Measurements from ENCODE around the gene HOXA13. TPM values are rescaled to one million over a fixed set of nuclear protein-coding genes. Genes with fewer than 3 reads are reported as not detected.
A peak's percentile ranks its signal among the peaks of the same experiment; 100 is the strongest.

HOXA13 gene
- total RNA-seq, 1 donor, result 8.0 TPM

DNA sequence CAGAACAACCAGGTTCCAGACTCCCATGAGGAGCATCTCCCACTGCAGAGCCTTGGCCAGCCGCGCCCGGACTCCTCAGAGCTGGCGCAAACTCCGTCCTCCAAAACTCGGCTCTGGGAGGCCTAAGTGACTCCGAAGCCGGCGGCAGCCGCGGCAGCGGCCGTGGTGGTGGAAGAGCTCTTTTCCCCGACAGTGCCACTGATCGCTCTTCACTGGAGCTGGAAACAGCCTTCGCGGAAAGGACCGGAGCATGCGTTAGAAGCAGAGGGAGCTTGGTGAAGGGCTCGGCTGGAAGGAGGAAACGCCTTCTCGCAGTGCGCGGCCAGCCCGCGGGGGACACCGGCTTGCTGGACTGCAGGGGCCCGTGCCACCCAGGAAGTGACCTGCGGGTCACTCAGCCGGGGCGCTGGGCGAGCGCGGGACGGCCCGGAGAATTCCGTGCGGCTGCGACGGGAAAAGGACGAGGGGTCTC lies 5.0 kb upstream of the HOXA13 start:
- DNase-seq (ENCODE audit: insufficient read length, low spot score, missing footprints), result peak; percentile 90
- peaks cover 18% of the 10 kb centered on the region for H3K4me1 ChIP-seq (ENCODE audit: insufficient read depth, low read length)
- H2AFZ ChIP-seq (ENCODE audit: low read length), result peak overlapping the region; percentile 84
- H3K27ac ChIP-seq (ENCODE audit: low read depth, low read length), result no peak overlapping the region
- H4K20me1 ChIP-seq (ENCODE audit: insufficient read depth, low read length), result no peaks in the 10 kb centered on the region
- H3K4me2 ChIP-seq (ENCODE audit: insufficient read depth, low read length), result peak overlapping the region; percentile 83
- H3K27me3 ChIP-seq (ENCODE audit: insufficient read depth, low read length), result peaks cover 13% of the 10 kb centered on the region
- no peaks in the 10 kb centered on the region for H3K9me3 ChIP-seq (ENCODE audit: low read depth, low read length)
- peak overlapping the region; percentile 67 for H3K4me3 ChIP-seq (ENCODE audit: insufficient read depth, low read length)
- no peaks in the 10 kb centered on the region for H3K36me3 ChIP-seq (ENCODE audit: insufficient read depth, low read length)
- TF ChIP-seq, protein P1, sequence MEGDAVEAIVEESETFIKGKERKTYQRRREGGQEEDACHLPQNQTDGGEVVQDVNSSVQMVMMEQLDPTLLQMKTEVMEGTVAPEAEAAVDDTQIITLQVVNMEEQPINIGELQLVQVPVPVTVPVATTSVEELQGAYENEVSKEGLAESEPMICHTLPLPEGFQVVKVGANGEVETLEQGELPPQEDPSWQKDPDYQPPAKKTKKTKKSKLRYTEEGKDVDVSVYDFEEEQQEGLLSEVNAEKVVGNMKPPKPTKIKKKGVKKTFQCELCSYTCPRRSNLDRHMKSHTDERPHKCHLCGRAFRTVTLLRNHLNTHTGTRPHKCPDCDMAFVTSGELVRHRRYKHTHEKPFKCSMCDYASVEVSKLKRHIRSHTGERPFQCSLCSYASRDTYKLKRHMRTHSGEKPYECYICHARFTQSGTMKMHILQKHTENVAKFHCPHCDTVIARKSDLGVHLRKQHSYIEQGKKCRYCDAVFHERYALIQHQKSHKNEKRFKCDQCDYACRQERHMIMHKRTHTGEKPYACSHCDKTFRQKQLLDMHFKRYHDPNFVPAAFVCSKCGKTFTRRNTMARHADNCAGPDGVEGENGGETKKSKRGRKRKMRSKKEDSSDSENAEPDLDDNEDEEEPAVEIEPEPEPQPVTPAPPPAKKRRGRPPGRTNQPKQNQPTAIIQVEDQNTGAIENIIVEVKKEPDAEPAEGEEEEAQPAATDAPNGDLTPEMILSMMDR (IDR thresholded peaks at IDR 0.05; ENCODE audit: extremely low read depth, low read depth, low read length), result no peak
- peaks cover 18% of the 10 kb centered on the region for H3K79me2 ChIP-seq (ENCODE audit: insufficient read depth, low read length)

DNA sequence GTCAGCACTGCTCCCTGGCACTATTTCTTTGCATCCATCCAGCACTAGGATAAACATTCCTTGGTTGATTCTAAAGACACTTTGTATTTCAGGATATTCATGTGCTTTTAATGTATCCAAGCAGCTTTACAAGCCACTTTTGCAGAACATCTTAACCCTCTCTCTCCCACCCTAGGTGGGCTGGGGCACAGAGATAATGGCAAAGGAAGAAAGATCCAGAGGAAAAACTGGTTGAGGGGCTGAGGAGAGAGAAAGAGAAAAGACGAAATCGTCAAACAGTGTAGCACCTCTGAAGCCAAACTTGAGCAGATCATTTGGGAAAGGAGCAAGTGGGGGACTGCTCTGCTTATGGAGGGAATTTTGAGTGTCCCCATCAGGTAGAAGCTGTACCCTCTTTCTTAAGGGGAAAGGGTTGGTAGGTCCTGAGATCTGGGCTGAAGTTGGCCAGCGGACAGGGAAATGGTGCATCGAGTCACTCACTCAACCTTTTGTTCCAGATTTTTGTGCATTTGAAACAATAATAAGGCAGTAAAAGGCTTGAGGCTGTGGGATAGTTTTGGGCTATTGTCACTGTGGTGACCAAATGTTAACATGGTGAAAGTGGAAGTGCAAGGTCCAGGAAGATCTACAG lies 4.2 kb upstream of the HOXA13 start:
- Histone ChIP-seq H2AFZ (ENCODE audit: low read length) (no peak overlapping the region), H3K4me3 (ENCODE audit: insufficient read depth, low read length) (peak overlapping the region; percentile 67), H3K27ac (ENCODE audit: low read depth, low read length) (no peak overlapping the region), H4K20me1 (ENCODE audit: insufficient read depth, low read length) (no peaks in the 10 kb centered on the region), H3K36me3 (ENCODE audit: insufficient read depth, low read length) (no peaks in the 10 kb centered on the region), H3K27me3 (ENCODE audit: insufficient read depth, low read length) (peaks cover 15% of the 10 kb centered on the region), H3K9me3 (ENCODE audit: low read depth, low read length) (no peaks in the 10 kb centered on the region), H3K4me1 (ENCODE audit: insufficient read depth, low read length) (peaks cover 18% of the 10 kb centered on the region), H3K79me2 (ENCODE audit: insufficient read depth, low read length) (peaks cover 22% of the 10 kb centered on the region), H3K4me2 (ENCODE audit: insufficient read depth, low read length) (peak overlapping the region; percentile 83)
- TF ChIP-seq, protein P1 (IDR thresholded peaks at IDR 0.05; ENCODE audit: extremely low read depth, low read depth, low read length), result no peak
- no peak for DNase-seq (ENCODE audit: insufficient read length, low spot score, missing footprints)

DNA sequence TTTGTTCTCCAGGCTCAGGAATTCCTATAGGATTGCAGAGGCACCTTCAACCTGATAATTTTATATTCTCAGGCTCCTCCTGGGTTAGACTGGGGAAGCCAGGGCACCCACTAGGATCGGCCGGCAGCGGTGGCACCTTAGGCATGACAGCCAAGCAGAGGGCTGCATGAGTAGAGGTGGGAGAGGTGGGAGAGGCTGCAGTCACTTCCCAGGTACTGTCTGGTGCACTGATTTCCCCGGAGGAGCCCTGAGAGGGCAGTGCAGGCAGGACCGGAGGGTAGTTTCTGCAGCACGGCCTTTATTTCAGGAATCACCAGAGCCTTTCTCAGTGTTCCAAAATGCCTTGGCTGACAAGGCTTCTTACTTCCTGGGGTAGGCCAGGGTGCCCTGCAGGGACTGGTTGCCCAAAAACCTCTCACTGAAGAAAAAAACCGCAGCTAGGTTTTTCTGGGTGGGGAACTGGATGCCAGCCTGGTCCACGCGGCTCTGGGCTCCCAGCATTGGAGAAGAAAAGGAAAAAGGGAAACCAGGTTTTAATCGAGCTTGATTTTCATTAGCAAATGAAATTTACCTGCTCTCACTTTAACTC lies 3.6 kb upstream of the HOXA13 start:
- no peak for DNase-seq (ENCODE audit: insufficient read length, low spot score, missing footprints)
- TF ChIP-seq, protein P1 (IDR thresholded peaks at IDR 0.05; ENCODE audit: extremely low read depth, low read depth, low read length), result no peak
- Histone ChIP-seq H3K27me3 (ENCODE audit: insufficient read depth, low read length) (peaks cover 20% of the 10 kb centered on the region), H3K36me3 (ENCODE audit: insufficient read depth, low read length) (no peaks in the 10 kb centered on the region), H3K4me1 (ENCODE audit: insufficient read depth, low read length) (peaks cover 18% of the 10 kb centered on the region), H3K27ac (ENCODE audit: low read depth, low read length) (no peak overlapping the region), H3K9me3 (ENCODE audit: low read depth, low read length) (no peaks in the 10 kb centered on the region), H4K20me1 (ENCODE audit: insufficient read depth, low read length) (no peaks in the 10 kb centered on the region), H3K79me2 (ENCODE audit: insufficient read depth, low read length) (peaks cover 28% of the 10 kb centered on the region), H2AFZ (ENCODE audit: low read length) (no peak overlapping the region), H3K4me3 (ENCODE audit: insufficient read depth, low read length) (no peak overlapping the region), H3K4me2 (ENCODE audit: insufficient read depth, low read length) (peak overlapping the region; percentile 83)

DNA sequence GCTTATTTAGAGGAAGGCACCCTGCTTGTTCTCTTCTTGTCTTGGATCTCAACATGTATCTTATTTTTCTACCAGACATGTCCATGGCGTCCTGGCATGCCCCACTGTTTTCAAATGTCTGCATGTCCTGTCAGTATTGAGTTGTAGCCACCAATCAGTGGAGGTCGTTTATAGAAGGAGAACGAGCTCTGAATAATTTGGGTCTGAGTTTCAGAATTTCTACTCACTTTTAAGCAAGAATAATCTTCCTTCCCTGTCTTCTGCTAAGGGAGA lies 2.9 kb upstream of the HOXA13 start:
- no peak overlapping the region for H3K4me3 ChIP-seq (ENCODE audit: insufficient read depth, low read length)
- H3K4me1 ChIP-seq (ENCODE audit: insufficient read depth, low read length), result peaks cover 18% of the 10 kb centered on the region
- H3K36me3 ChIP-seq (ENCODE audit: insufficient read depth, low read length), result no peaks in the 10 kb centered on the region
- no peak for DNase-seq (ENCODE audit: insufficient read length, low spot score, missing footprints)
- no peak overlapping the region for H3K27ac ChIP-seq (ENCODE audit: low read depth, low read length)
- peaks cover 34% of the 10 kb centered on the region for H3K79me2 ChIP-seq (ENCODE audit: insufficient read depth, low read length)
- H3K4me2 ChIP-seq (ENCODE audit: insufficient read depth, low read length), result peak overlapping the region; percentile 83
- H3K9me3 ChIP-seq (ENCODE audit: low read depth, low read length), result no peaks in the 10 kb centered on the region
- H2AFZ ChIP-seq (ENCODE audit: low read length), result no peak overlapping the region
- H4K20me1 ChIP-seq (ENCODE audit: insufficient read depth, low read length), result peaks cover 5% of the 10 kb centered on the region
- TF ChIP-seq, protein P1 (IDR thresholded peaks at IDR 0.05; ENCODE audit: extremely low read depth, low read depth, low read length), result no peak
- peaks cover 27% of the 10 kb centered on the region for H3K27me3 ChIP-seq (ENCODE audit: insufficient read depth, low read length)

Data from osteoblast (primary cell).